GM12892 (cell line): ENCODE data around the gene VGF.

ENCODE experiments used
- POLR2A ChIP-seq: IDR thresholded peaks from 2 replicates; pipeline ENCODE4 v1.6.1; 2011; ENCODE audit warnings: low read depth, low read length, control low read depth
- POLR2AphosphoS5 ChIP-seq: IDR thresholded peaks from 2 replicates; pipeline ENCODE4 v1.6.1; 2011; ENCODE audit warnings: low read depth, low read length, control low read depth

GRCh38 chr7:101165958-101166647, 734 bp upstream of the VGF start:
- no peak for TF ChIP-seq POLR2A
- no peak for TF ChIP-seq POLR2AphosphoS5
